ENCODE measurements around the gene TSPY10. TPM values are rescaled to one million over a fixed set of nuclear protein-coding genes. Genes with fewer than 3 reads are reported as not detected.
"Not testable (repeated sequence)": the region's sequence is repeated elsewhere in the genome, so short reads cannot be mapped to it uniquely, and the experiment has no call there.

Gene TSPY10, protein sequence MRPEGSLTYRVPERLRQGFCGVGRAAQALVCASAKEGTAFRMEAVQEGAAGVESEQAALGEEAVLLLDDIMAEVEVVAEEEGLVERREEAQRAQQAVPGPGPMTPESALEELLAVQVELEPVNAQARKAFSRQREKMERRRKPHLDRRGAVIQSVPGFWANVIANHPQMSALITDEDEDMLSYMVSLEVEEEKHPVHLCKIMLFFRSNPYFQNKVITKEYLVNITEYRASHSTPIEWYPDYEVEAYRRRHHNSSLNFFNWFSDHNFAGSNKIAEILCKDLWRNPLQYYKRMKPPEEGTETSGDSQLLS
- not detected in 2 replicates for polyA plus RNA-seq (2011; rRNA removed)
- not detected in 2 replicates for polyA plus RNA-seq (2012; cell fraction: cytosol; rRNA removed)
- not detected in 2 replicates for polyA plus RNA-seq (2012; cell fraction: nucleus; rRNA removed)
- polyA plus RNA-seq (2017; fragmentation: RNase III; extraction: RNeasy Plus Mini Kit Qiagen cat#74134 plus additional on column Dnase treatment): not detected in 3 replicates
- not detected in 2 replicates for polyA minus RNA-seq (2011; rRNA and poly(A)+ RNA removed)

DNA sequence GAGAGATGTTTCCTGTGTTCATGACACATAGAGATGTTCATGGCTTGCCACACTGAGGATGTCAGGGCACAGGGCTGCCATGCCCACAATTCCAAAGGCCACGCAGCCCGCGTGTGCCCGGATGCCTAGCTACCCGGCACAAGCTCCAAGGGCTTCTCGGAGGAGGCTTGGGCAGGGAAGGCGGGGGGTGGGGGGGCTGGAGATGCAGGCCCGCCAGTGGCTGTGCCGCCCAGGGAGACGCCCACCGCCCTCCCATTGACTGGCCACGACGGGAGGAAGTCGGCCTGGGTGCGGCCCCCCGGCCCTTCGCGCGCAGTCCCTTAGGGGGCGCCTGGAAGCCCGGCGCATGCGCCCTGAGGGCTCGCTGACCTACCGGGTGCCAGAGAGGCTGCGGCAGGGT lies at the start of gene TSPY10:
Gene TSPY10 (plus strand): TSS at position 301 of the 400 bp plus-strand sequence. CDS start 46 bp downstream, at position 347.
- H3K4me1 ChIP-seq; H3K9me3 ChIP-seq; POLR2A ChIA-PET; FAIRE-seq; H3K27ac ChIP-seq; H3K4me3 ChIP-seq; H3K4me2 ChIP-seq; DNase-seq (ENCODE audit: low read depth in 1 of 2, low spot score in 1 of 2); ATAC-seq; CTCF ChIA-PET: not testable (repeated sequence)
- WGBS (ENCODE audit: missing lambda C conversion rate): no CpG with 5 or more reads among the region's 26 CpGs

DNA sequence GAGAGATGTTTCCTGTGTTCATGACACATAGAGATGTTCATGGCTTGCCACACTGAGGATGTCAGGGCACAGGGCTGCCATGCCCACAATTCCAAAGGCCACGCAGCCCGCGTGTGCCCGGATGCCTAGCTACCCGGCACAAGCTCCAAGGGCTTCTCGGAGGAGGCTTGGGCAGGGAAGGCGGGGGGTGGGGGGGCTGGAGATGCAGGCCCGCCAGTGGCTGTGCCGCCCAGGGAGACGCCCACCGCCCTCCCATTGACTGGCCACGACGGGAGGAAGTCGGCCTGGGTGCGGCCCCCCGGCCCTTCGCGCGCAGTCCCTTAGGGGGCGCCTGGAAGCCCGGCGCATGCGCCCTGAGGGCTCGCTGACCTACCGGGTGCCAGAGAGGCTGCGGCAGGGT lies 40.7 kb upstream of the TSPY10 start, which contains the start of gene TSPY9:
Gene TSPY9 (plus strand): TSS at position 301 of the 400 bp plus-strand sequence. CDS start 46 bp downstream, at position 347.
- H3K27ac ChIP-seq; CTCF ChIA-PET; DNase-seq (ENCODE audit: low read depth in 1 of 2, low spot score in 1 of 2); FAIRE-seq; H3K4me1 ChIP-seq; H3K9me3 ChIP-seq; H3K4me2 ChIP-seq; ATAC-seq; H3K4me3 ChIP-seq; POLR2A ChIA-PET: not testable (repeated sequence)
- WGBS (ENCODE audit: missing lambda C conversion rate): no CpG with 5 or more reads among the region's 26 CpGs

GRCh38 chrY:9504396-9504795 lies 23.3 kb upstream of the TSPY10 start:
- ATAC-seq, CTCF ChIA-PET: not testable (repeated sequence)
- 0% methylated on average over 2 of the region's 6 CpGs for WGBS (ENCODE audit: missing lambda C conversion rate)

GRCh38 chrY:9516287-9516686 lies 11.4 kb upstream of the TSPY10 start:
- CTCF ChIA-PET; POLR2A ChIA-PET; H3K4me2 ChIP-seq; H3K4me1 ChIP-seq; ATAC-seq; H3K27ac ChIP-seq; H3K9me3 ChIP-seq; H3K4me3 ChIP-seq; DNase-seq (ENCODE audit: low read depth in 1 of 2, low spot score in 1 of 2); FAIRE-seq: not testable (repeated sequence)
- WGBS (ENCODE audit: missing lambda C conversion rate): 23% methylated on average over 5 of the region's 12 CpGs

More at GRCh38 chrY:9504396-9504795, 23.3 kb upstream of the TSPY10 start:
- H3K9me3 ChIP-seq; H3K4me3 ChIP-seq; FAIRE-seq; H3K27ac ChIP-seq; H3K4me2 ChIP-seq; H3K4me1 ChIP-seq; POLR2A ChIA-PET; DNase-seq (ENCODE audit: low read depth in 1 of 2, low spot score in 1 of 2): not testable (repeated sequence)

Other genes starting within 250 kb of the TSPY10 start
- not detected in 2 replicates for gene TSPY4, start 190.4 kb upstream of the TSPY10 start, polyA plus RNA-seq (2011; rRNA removed)
- not detected in 3 replicates for gene TSPY4, start 190.4 kb upstream of the TSPY10 start, polyA plus RNA-seq (2017; fragmentation: RNase III; extraction: RNeasy Plus Mini Kit Qiagen cat#74134 plus additional on column Dnase treatment)
- not detected in 2 replicates for gene TSPY8, start 170.1 kb upstream of the TSPY10 start, polyA plus RNA-seq (2011; rRNA removed)
- gene TSPY8, start 170.1 kb upstream of the TSPY10 start, polyA plus RNA-seq (2017; fragmentation: RNase III; extraction: RNeasy Plus Mini Kit Qiagen cat#74134 plus additional on column Dnase treatment): not detected in 3 replicates
- not detected in 2 replicates for gene TSPY3, start 129.5 kb upstream of the TSPY10 start, polyA plus RNA-seq (2011; rRNA removed)
- not detected in 3 replicates for gene TSPY3, start 129.5 kb upstream of the TSPY10 start, polyA plus RNA-seq (2017; fragmentation: RNase III; extraction: RNeasy Plus Mini Kit Qiagen cat#74134 plus additional on column Dnase treatment)
- gene TSPY1, start 60.9 kb upstream of the TSPY10 start, polyA plus RNA-seq (2011; rRNA removed): not detected in 2 replicates
- not detected in 3 replicates for gene TSPY1, start 60.9 kb upstream of the TSPY10 start, polyA plus RNA-seq (2017; fragmentation: RNase III; extraction: RNeasy Plus Mini Kit Qiagen cat#74134 plus additional on column Dnase treatment)
- gene TSPY9, start 40.6 kb upstream of the TSPY10 start, polyA plus RNA-seq (2011; rRNA removed): not detected in 2 replicates
- not detected in 3 replicates for gene TSPY9, start 40.6 kb upstream of the TSPY10 start, polyA plus RNA-seq (2017; fragmentation: RNase III; extraction: RNeasy Plus Mini Kit Qiagen cat#74134 plus additional on column Dnase treatment)

All from A549 (cell line).